HepG2 (cell line): ENCODE measurements around the gene BRD2. TPM values are rescaled to one million over a fixed set of nuclear protein-coding genes. Genes with fewer than 3 reads are reported as not detected.

Source experiments
- ESRRA ChIP-seq: sonication (generic); formaldehyde crosslinking; IDR thresholded peaks from 2 replicates; pipeline ENCODE4 v1.5.1; 2020; ENCODE audit warnings: mild to moderate bottlenecking, low read depth, missing genetic modification reagents
- GFI1 ChIP-seq: sonication (generic); formaldehyde crosslinking; IDR thresholded peaks from 2 replicates; pipeline ENCODE4 v1.5.0; 2020; ENCODE audit warnings: missing genetic modification reagents, mild to moderate bottlenecking, borderline replicate concordance
- KMT2A ChIP-seq: sonication (generic); formaldehyde crosslinking; IDR thresholded peaks from 2 replicates; pipeline ENCODE4 v1.4.0; 2020; ENCODE audit warnings: missing genetic modification reagents
- NFE2L1 ChIP-seq: sonication (generic); formaldehyde crosslinking; IDR thresholded peaks from 2 replicates; pipeline ENCODE4 v1.4.0; 2020; ENCODE audit warnings: missing genetic modification reagents, mild to moderate bottlenecking, borderline replicate concordance
- NFIB ChIP-seq: sonication (generic); formaldehyde crosslinking; IDR thresholded peaks from 2 replicates; pipeline ENCODE4 v1.9.0; 2021; ENCODE audit warnings: missing genetic modification reagents, mild to moderate bottlenecking, borderline replicate concordance
- PCBP1 ChIP-seq: fragments of 200-400 bp; formaldehyde crosslinking; IDR thresholded peaks from 2 replicates; pipeline ENCODE4 v1.6.1; 2017; ENCODE audit warnings: mild to moderate bottlenecking, low read depth, low read length, borderline replicate concordance
- ZBTB7A ChIP-seq: sonication (generic); formaldehyde crosslinking; IDR thresholded peaks from 2 replicates; pipeline ENCODE4 v1.8.0; 2022; ENCODE audit warnings: mild to moderate bottlenecking, missing genetic modification reagents
- ZEB1 ChIP-seq: IDR thresholded peaks from 2 replicates; pipeline ENCODE4 v1.6.1; 2012; ENCODE audit warnings: mild to moderate bottlenecking, low read depth, inconsistent platforms; ENCODE audit not compliant: insufficient replicate concordance
- ZNF230 ChIP-seq: sonication (generic); formaldehyde crosslinking; IDR thresholded peaks from 2 replicates; pipeline ENCODE4 v1.4.0; 2020; ENCODE audit warnings: mild to moderate bottlenecking, missing genetic modification reagents
- ZNF44 ChIP-seq: sonication (generic); formaldehyde crosslinking; IDR thresholded peaks from 2 replicates; pipeline ENCODE4 v1.5.1; 2020; ENCODE audit warnings: mild to moderate bottlenecking, missing genetic modification reagents
- ZNF878 ChIP-seq: sonication (generic); formaldehyde crosslinking; IDR thresholded peaks from 2 replicates; pipeline ENCODE4 v1.8.1; 2023; ENCODE audit warnings: mild to moderate bottlenecking, missing genetic modification reagents, moderate library complexity
- polyA plus RNA-seq, 8 experiments: library from polyadenylated mRNA; depleted of rRNA in 3 of 8; stranded (reverse) in 7 of 8; unstranded in 1 of 8; fragments of >200 nt; fragmentation: Illumina TruSeq in 4 of 8; extraction: Trizol in 4 of 8; gene quantifications; 2 replicates each; pipeline versions ENCODE4 v1.2.1 to v1.2.3, GENCODE V29; 2011 to 2016; ENCODE audit warnings: low read depth in 4 of 8, missing spikeins in 1 of 8, mixed read lengths in 1 of 8; ENCODE audit not compliant: insufficient read depth in 1 of 8
- total RNA-seq, 5 experiments: library from RNA; depleted of rRNA; stranded (reverse); fragments of >200 nt; fragmentation: Illumina TruSeq; extraction: Trizol; gene quantifications; 2 replicates each; pipeline ENCODE4 v1.2.3, GENCODE V29; 2016; ENCODE audit warnings: low read depth in 1 of 5
- TF ChIP-seq, protein P1 (sequence below): sonication (generic); formaldehyde crosslinking; IDR thresholded peaks from 2 replicates; pipeline ENCODE4 v1.5.0; 2020; ENCODE audit warnings: missing genetic modification reagents
- TF ChIP-seq, protein P2 (sequence below): sonication (generic); formaldehyde crosslinking; IDR thresholded peaks from 2 replicates; pipeline ENCODE4 v1.4.0; 2020; ENCODE audit warnings: mild to moderate bottlenecking, missing genetic modification reagents
- TF ChIP-seq, protein P3 (sequence below): sonication (generic); formaldehyde crosslinking; IDR thresholded peaks from 2 replicates; pipeline ENCODE4 v1.5.0; 2020; ENCODE audit warnings: mild to moderate bottlenecking, missing genetic modification reagents
- TF ChIP-seq, protein P4 (sequence below): sonication (generic); formaldehyde crosslinking; IDR thresholded peaks from 2 replicates; pipeline ENCODE4 v1.5.0; 2020; ENCODE audit warnings: missing genetic modification reagents, mild to moderate bottlenecking, borderline replicate concordance
- TF ChIP-seq, protein P5 (sequence below): IDR thresholded peaks from 2 replicates; pipeline ENCODE4 v1.6.1; 2016; ENCODE audit warnings: missing biosample characterization, missing genetic modification reagents, low read depth

BRD2 gene
- total and polyA plus RNA-seq, 2 of the 13 experiments (the other 11 are each of a cell fraction or from before 2014, with no cell fraction given) = 143 to 202 TPM

DNA sequence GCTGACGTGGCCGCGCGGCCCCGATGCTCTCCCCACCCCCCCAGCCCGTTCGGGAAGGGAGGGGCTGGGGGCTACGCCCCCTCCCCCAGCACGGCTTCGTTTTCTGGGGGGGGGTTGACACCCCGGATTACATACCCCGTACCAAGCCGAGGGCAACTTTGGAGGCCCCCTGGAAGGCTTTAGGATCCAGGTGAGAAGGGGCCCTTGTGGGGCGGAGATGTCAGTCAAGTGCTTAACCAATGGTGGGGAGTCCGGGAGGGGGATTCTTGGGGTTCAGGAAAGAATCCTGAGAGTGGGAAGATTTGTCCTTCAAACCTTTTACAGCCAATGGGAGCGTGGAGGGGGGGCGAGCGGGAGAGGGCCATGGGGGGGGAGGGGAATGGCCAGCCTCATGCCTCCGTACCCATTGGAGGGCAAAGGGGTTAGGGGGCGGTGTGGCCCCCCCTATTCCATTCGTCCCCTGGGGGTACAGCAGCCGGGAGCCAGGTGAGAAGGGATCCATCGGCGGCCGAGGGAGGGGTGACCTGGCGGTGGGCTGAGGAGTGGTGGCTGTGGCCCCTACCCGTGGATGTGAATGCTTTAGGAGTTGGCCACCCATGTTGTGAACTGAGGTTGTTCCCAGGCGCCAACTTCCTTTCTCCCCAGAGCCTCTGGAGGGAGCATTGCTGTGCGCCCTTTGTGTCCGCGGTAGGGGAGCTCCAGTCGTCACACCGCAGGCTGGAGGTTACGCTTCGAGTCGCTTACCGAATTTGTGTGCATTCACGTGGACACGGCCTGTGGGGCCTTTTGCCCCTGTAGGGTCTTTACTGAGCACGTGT is 682 bp downstream of the BRD2 start (continued):
- TF ChIP-seq ZNF878 (CRISPR knock-in tag) (0 out of 2 replicates have a peak, but pooled peaks have one; percentile 33), ZBTB7A (peak; percentile 76), PCBP1 (0 out of 2 replicates have a peak, but pooled peaks have one; percentile 86), ZNF44 (CRISPR knock-in tag) (peak; percentile 83), NFE2L1 (CRISPR knock-in tag) (no peak), KMT2A (CRISPR knock-in tag) (peak; percentile 72; the same call in 1 of the 2 replicates), ZEB1 (no peak), ESRRA (0 out of 2 replicates have a peak, but pooled peaks have one; percentile 40), GFI1 (no peak), ZNF230 (CRISPR knock-in tag) (peak; percentile 32; the same call in 1 of the 2 replicates), NFIB (CRISPR knock-in tag) (no peak)
- TF ChIP-seq, protein P1, sequence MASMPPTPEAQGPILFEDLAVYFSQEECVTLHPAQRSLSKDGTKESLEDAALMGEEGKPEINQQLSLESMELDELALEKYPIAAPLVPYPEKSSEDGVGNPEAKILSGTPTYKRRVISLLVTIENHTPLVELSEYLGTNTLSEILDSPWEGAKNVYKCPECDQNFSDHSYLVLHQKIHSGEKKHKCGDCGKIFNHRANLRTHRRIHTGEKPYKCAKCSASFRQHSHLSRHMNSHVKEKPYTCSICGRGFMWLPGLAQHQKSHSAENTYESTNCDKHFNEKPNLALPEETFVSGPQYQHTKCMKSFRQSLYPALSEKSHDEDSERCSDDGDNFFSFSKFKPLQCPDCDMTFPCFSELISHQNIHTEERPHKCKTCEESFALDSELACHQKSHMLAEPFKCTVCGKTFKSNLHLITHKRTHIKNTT (CRISPR knock-in tag) = no peak
- TF ChIP-seq, protein P2, sequence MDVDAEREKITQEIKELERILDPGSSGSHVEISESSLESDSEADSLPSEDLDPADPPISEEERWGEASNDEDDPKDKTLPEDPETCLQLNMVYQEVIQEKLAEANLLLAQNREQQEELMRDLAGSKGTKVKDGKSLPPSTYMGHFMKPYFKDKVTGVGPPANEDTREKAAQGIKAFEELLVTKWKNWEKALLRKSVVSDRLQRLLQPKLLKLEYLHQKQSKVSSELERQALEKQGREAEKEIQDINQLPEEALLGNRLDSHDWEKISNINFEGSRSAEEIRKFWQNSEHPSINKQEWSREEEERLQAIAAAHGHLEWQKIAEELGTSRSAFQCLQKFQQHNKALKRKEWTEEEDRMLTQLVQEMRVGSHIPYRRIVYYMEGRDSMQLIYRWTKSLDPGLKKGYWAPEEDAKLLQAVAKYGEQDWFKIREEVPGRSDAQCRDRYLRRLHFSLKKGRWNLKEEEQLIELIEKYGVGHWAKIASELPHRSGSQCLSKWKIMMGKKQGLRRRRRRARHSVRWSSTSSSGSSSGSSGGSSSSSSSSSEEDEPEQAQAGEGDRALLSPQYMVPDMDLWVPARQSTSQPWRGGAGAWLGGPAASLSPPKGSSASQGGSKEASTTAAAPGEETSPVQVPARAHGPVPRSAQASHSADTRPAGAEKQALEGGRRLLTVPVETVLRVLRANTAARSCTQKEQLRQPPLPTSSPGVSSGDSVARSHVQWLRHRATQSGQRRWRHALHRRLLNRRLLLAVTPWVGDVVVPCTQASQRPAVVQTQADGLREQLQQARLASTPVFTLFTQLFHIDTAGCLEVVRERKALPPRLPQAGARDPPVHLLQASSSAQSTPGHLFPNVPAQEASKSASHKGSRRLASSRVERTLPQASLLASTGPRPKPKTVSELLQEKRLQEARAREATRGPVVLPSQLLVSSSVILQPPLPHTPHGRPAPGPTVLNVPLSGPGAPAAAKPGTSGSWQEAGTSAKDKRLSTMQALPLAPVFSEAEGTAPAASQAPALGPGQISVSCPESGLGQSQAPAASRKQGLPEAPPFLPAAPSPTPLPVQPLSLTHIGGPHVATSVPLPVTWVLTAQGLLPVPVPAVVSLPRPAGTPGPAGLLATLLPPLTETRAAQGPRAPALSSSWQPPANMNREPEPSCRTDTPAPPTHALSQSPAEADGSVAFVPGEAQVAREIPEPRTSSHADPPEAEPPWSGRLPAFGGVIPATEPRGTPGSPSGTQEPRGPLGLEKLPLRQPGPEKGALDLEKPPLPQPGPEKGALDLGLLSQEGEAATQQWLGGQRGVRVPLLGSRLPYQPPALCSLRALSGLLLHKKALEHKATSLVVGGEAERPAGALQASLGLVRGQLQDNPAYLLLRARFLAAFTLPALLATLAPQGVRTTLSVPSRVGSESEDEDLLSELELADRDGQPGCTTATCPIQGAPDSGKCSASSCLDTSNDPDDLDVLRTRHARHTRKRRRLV = 0 out of 2 replicates have a peak, but pooled peaks have one; percentile 62
- TF ChIP-seq, protein P3, sequence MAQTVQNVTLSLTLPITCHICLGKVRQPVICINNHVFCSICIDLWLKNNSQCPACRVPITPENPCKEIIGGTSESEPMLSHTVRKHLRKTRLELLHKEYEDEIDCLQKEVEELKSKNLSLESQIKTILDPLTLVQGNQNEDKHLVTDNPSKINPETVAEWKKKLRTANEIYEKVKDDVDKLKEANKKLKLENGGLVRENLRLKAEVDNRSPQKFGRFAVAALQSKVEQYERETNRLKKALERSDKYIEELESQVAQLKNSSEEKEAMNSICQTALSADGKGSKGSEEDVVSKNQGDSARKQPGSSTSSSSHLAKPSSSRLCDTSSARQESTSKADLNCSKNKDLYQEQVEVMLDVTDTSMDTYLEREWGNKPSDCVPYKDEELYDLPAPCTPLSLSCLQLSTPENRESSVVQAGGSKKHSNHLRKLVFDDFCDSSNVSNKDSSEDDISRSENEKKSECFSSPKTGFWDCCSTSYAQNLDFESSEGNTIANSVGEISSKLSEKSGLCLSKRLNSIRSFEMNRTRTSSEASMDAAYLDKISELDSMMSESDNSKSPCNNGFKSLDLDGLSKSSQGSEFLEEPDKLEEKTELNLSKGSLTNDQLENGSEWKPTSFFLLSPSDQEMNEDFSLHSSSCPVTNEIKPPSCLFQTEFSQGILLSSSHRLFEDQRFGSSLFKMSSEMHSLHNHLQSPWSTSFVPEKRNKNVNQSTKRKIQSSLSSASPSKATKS = no peak; the same call in 1 of the 2 replicates
- TF ChIP-seq, protein P4, sequence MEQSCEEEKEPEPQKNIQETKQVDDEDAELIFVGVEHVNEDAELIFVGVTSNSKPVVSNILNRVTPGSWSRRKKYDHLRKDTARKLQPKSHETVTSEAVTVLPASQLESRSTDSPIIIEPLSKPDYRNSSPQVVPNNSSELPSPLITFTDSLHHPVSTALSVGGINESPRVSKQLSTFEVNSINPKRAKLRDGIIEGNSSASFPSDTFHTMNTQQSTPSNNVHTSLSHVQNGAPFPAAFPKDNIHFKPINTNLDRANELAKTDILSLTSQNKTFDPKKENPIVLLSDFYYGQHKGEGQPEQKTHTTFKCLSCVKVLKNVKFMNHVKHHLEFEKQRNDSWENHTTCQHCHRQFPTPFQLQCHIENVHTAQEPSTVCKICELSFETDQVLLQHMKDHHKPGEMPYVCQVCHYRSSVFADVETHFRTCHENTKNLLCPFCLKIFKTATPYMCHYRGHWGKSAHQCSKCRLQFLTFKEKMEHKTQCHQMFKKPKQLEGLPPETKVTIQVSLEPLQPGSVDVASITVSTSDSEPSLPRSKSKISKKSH = peak; percentile 79
- TF ChIP-seq, protein P5, sequence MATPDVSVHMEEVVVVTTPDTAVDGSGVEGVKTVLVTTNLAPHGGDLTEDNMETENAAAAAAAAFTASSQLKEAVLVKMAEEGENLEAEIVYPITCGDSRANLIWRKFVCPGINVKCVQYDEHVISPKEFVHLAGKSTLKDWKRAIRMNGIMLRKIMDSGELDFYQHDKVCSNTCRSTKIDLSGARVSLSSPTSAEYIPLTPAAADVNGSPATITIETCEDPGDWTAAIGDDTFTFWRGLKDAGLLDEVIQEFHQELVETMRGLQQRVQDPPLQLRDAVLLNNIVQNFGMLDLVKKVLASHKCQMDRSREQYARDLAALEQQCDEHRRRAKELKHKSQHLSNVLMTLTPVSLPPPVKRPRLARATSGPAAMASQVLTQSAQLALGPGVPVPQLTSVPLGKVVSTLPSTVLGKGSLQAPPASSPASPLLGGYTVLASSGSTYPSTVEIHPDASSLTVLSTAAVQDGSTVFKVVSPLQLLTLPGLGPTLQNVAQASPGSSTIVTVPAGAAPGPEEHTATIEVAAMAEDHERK (CRISPR knock-in tag) = no peak
